ENCODE measurements around the gene RBBP9. TPM values are rescaled to one million over a fixed set of nuclear protein-coding genes. Genes with fewer than 3 reads are reported as not detected.

RBBP9 gene
- 18.5 and 24.8 TPM in 2 replicates for total RNA-seq

- no peaks in the 10 kb centered on the region for H3K9me3 ChIP-seq (ENCODE audit: low read depth, low read length)
- TF ChIP-seq CTCF (IDR thresholded peaks at IDR 0.05; ENCODE audit: extremely low read depth, low read depth, low read length): no peak
- H3K36me3 ChIP-seq (ENCODE audit: insufficient read depth, low read length): peaks cover 5% of the 10 kb centered on the region
- H3K4me1 ChIP-seq (ENCODE audit: insufficient read depth, low read length): peaks cover 10% of the 10 kb centered on the region
- H3K27ac ChIP-seq (ENCODE audit: low read depth, low read length): no peak within 1 kb of the TSS
- peak within 1 kb of the TSS; percentile 87 for H3K4me3 ChIP-seq (ENCODE audit: insufficient read depth, low read length)
- no peaks in the 10 kb centered on the region for H3K27me3 ChIP-seq (ENCODE audit: insufficient read depth, low read length)
- H3K79me2 ChIP-seq (ENCODE audit: insufficient read depth, low read length): peaks cover 3% of the 10 kb centered on the region
- H2AFZ ChIP-seq (ENCODE audit: low read length): peak within 1 kb of the TSS; percentile 90
- peak within 1 kb of the TSS; percentile 85 for H3K4me2 ChIP-seq (ENCODE audit: insufficient read depth, low read length)
- peak; percentile 94 for DNase-seq (ENCODE audit: insufficient read length, low spot score, missing footprints)
- H4K20me1 ChIP-seq (ENCODE audit: insufficient read depth, low read length): no peaks in the 10 kb centered on the region
Observed at GRCh38 chr20:18496740-18497592, at the start of gene RBBP9. Gene RBBP9, minus strand, starts transcription at chr20:18497225. Its CDS starts 58 bp downstream, at chr20:18497167.

- Histone ChIP-seq H3K4me2 (ENCODE audit: insufficient read depth, low read length) (no peak overlapping the region), H3K79me2 (ENCODE audit: insufficient read depth, low read length) (no peaks in the 10 kb centered on the region), H3K27ac (ENCODE audit: low read depth, low read length) (no peak overlapping the region), H3K4me1 (ENCODE audit: insufficient read depth, low read length) (peaks cover 27% of the 10 kb centered on the region), H2AFZ (ENCODE audit: low read length) (no peak overlapping the region), H4K20me1 (ENCODE audit: insufficient read depth, low read length) (no peaks in the 10 kb centered on the region), H3K27me3 (ENCODE audit: insufficient read depth, low read length) (no peaks in the 10 kb centered on the region), H3K36me3 (ENCODE audit: insufficient read depth, low read length) (peaks cover 68% of the 10 kb centered on the region), H3K9me3 (ENCODE audit: low read depth, low read length) (no peaks in the 10 kb centered on the region), H3K4me3 (ENCODE audit: insufficient read depth, low read length) (no peak overlapping the region)
- no peak for TF ChIP-seq CTCF (IDR thresholded peaks at IDR 0.05; ENCODE audit: extremely low read depth, low read depth, low read length)
- no peak for DNase-seq (ENCODE audit: insufficient read length, low spot score, missing footprints)
Observed at GRCh38 chr20:18545566-18545965, 48.5 kb upstream of the RBBP9 start.

- Histone ChIP-seq H3K36me3 (ENCODE audit: insufficient read depth, low read length) (peaks cover 65% of the 10 kb centered on the region), H3K9me3 (ENCODE audit: low read depth, low read length) (no peaks in the 10 kb centered on the region), H3K4me2 (ENCODE audit: insufficient read depth, low read length) (no peak overlapping the region), H3K4me1 (ENCODE audit: insufficient read depth, low read length) (peaks cover 27% of the 10 kb centered on the region), H2AFZ (ENCODE audit: low read length) (no peak overlapping the region), H3K27me3 (ENCODE audit: insufficient read depth, low read length) (no peaks in the 10 kb centered on the region), H3K4me3 (ENCODE audit: insufficient read depth, low read length) (no peak overlapping the region), H4K20me1 (ENCODE audit: insufficient read depth, low read length) (no peaks in the 10 kb centered on the region), H3K27ac (ENCODE audit: low read depth, low read length) (no peak overlapping the region), H3K79me2 (ENCODE audit: insufficient read depth, low read length) (no peaks in the 10 kb centered on the region)
- DNase-seq (ENCODE audit: insufficient read length, low spot score, missing footprints): no peak
- no peak for TF ChIP-seq CTCF (IDR thresholded peaks at IDR 0.05; ENCODE audit: extremely low read depth, low read depth, low read length)
Observed at GRCh38 chr20:18543932-18544331, 46.9 kb upstream of the RBBP9 start.

- Histone ChIP-seq H3K4me1 (ENCODE audit: insufficient read depth, low read length) (peaks cover 27% of the 10 kb centered on the region), H3K27me3 (ENCODE audit: insufficient read depth, low read length) (no peaks in the 10 kb centered on the region), H3K9me3 (ENCODE audit: low read depth, low read length) (no peaks in the 10 kb centered on the region), H3K79me2 (ENCODE audit: insufficient read depth, low read length) (no peaks in the 10 kb centered on the region), H3K4me3 (ENCODE audit: insufficient read depth, low read length) (no peak overlapping the region), H2AFZ (ENCODE audit: low read length) (no peak overlapping the region), H4K20me1 (ENCODE audit: insufficient read depth, low read length) (no peaks in the 10 kb centered on the region), H3K27ac (ENCODE audit: low read depth, low read length) (peak overlapping the region; percentile 43), H3K4me2 (ENCODE audit: insufficient read depth, low read length) (peak overlapping the region; percentile 33), H3K36me3 (ENCODE audit: insufficient read depth, low read length) (peaks cover 63% of the 10 kb centered on the region)
- TF ChIP-seq CTCF (IDR thresholded peaks at IDR 0.05; ENCODE audit: extremely low read depth, low read depth, low read length): no peak
- peak; percentile 75 for DNase-seq (ENCODE audit: insufficient read length, low spot score, missing footprints)
Observed at GRCh38 chr20:18543216-18543615, 46.2 kb upstream of the RBBP9 start.

Measured in osteoblast (primary cell).